HCT116 (cell line): ENCODE data around the gene SHC1. TPM values are rescaled to one million over a fixed set of nuclear protein-coding genes. Genes with fewer than 3 reads are reported as not detected.

Experiments
- microRNA-seq: library from miRNA; unstranded; fragments of <30 nt; microRNA quantifications from one replicate; pipeline ENCODE4, GENCODE V29; 2016; ENCODE audit warnings: borderline number of aligned reads
- total RNA-seq: library from RNA; stranded (reverse); gene quantifications from one replicate; pipeline ENCODE4 v1.2.1, GENCODE V29; 2021; ENCODE audit not compliant: unreplicated experiment

SHC1 gene
- total RNA-seq, 1 experiment from 2014 or later = 148 TPM

Small RNAs within 50 kb of the gene (microRNA-seq; reads per million reads assigned to microRNA genes)
- not detected for gene MIR4258

Other genes starting within 250 kb of the SHC1 start
- gene KCNN3, start 100.5 kb downstream of the SHC1 start, total RNA-seq = 1.1 TPM
- 24.0 TPM for gene PMVK, start 34.0 kb downstream of the SHC1 start, total RNA-seq
- gene PBXIP1, start 14.6 kb downstream of the SHC1 start, total RNA-seq = 12.6 TPM
- 37.2 TPM for gene PYGO2, start 9.0 kb downstream of the SHC1 start, total RNA-seq
- gene CKS1B, start 3.9 kb upstream of the SHC1 start, total RNA-seq = 229 TPM
- 58.4 TPM for gene FLAD1, start 12.6 kb upstream of the SHC1 start, total RNA-seq
- gene LENEP, start 22.8 kb upstream of the SHC1 start, total RNA-seq = 0.42 TPM
- gene ZBTB7B, start 32.1 kb upstream of the SHC1 start, total RNA-seq = 57.0 TPM
- 2.0 TPM for gene DCST2, start 63.0 kb upstream of the SHC1 start, total RNA-seq
- 0.32 TPM for gene DCST1, start 63.1 kb upstream of the SHC1 start, total RNA-seq
- gene ADAM15, start 80.6 kb upstream of the SHC1 start, total RNA-seq = 149 TPM
- gene EFNA4, start 93.0 kb upstream of the SHC1 start, total RNA-seq = 9.8 TPM
- 20.4 TPM for gene EFNA3, start 108.1 kb upstream of the SHC1 start, total RNA-seq
- gene EFNA1, start 157.1 kb upstream of the SHC1 start, total RNA-seq = 19.7 TPM
- gene SLC50A1, start 165.1 kb upstream of the SHC1 start, total RNA-seq = 49.9 TPM
- gene DPM3, start 169.8 kb upstream of the SHC1 start, total RNA-seq = 113 TPM
- 143 TPM for gene KRTCAP2, start 202.6 kb upstream of the SHC1 start, total RNA-seq
- 3.8 TPM for gene TRIM46, start 203.1 kb upstream of the SHC1 start, total RNA-seq
- gene THBS3, start 237.2 kb upstream of the SHC1 start, total RNA-seq = 15.9 TPM
- gene MTX1, start 237.9 kb upstream of the SHC1 start, total RNA-seq = 69.1 TPM